Uterus (tissue), 2 donors: ENCODE data around the gene DNAH7.

Source experiments
- CTCF ChIP-seq, 4 experiments: fragments of 200-600 bp in 2 of 4; fragments of 450-650 bp in 2 of 4; sonication (generic) in 2 of 4; IDR thresholded peaks; one replicate each; pipeline ENCODE4 v1.5.1; 2016 to 2019; ENCODE audit warnings: antibody characterized with exemption in 4 of 4, mild to moderate bottlenecking in 2 of 4, moderate library complexity in 1 of 4
- POLR2A ChIP-seq, 2 donors: fragments of 450-650 bp; IDR thresholded peaks; one replicate each; pipeline ENCODE4 v1.6.1; 2016; ENCODE audit warnings: antibody characterized with exemption in 2 of 2, mild to moderate bottlenecking in 1 of 2, moderate library complexity in 1 of 2

DNA sequence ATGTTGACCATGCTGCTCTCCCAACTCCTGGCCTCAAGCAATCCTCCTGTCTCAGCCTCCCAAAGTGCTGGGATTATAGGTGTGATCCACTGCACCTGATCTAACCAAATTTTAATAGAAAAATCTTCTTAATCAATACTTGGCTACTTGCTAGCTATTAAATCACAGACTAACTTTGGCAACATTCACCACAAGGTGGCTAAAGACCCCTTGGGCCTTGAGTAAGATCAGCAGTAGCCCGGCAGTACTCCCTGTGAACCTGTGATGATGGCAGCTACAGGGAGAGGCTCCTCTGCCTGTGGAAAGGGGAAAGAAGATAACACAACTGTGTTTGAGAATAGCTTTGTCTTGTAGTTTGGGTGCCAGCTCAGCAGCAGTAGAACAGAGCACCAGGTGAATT is 308.8 kb downstream of the DNAH7 start:
- TF ChIP-seq CTCF (IDR thresholded peaks at IDR 0.05) (no peak), POLR2A (IDR thresholded peaks at IDR 0.05) (no peak)
